Lower leg skin (tissue), 3 donors: Measurements from ENCODE around the gene TMIE.

Source experiments
- POLR2A ChIP-seq, 2 donors: fragments of 450-650 bp; IDR thresholded peaks; one replicate each; pipeline ENCODE4 v1.6.1; 2016 to 2017; ENCODE audit warnings: antibody characterized with exemption in 2 of 2, mild to moderate bottlenecking in 1 of 2, moderate library complexity in 1 of 2
- TF ChIP-seq, protein P1 (sequence below), 3 donors: fragments of 450-650 bp; IDR thresholded peaks; one replicate each; pipeline ENCODE4 v1.5.1; 2016; ENCODE audit warnings: antibody characterized with exemption in 3 of 3, mild to moderate bottlenecking in 3 of 3, moderate library complexity in 2 of 3

DNA sequence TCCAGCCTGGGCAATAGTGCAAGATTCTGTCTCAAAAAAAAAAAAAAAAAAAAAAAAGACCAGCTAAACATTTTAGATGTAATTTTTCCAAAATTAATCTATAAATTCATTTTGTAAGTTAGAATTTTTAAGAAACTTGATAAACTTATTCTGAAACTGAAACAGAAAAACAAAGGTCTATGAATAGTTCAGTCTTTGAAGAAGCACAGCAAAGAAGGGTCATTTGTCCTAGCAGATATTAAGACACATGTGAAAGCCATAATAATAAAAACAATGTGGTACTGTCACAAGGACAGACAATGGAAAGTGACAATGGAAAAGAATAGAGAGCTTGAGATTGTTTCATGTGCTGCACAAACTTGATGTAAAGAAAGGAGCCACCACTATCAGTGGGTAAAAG, 45.5 kb downstream of the TMIE start:
- TF ChIP-seq, protein P1, sequence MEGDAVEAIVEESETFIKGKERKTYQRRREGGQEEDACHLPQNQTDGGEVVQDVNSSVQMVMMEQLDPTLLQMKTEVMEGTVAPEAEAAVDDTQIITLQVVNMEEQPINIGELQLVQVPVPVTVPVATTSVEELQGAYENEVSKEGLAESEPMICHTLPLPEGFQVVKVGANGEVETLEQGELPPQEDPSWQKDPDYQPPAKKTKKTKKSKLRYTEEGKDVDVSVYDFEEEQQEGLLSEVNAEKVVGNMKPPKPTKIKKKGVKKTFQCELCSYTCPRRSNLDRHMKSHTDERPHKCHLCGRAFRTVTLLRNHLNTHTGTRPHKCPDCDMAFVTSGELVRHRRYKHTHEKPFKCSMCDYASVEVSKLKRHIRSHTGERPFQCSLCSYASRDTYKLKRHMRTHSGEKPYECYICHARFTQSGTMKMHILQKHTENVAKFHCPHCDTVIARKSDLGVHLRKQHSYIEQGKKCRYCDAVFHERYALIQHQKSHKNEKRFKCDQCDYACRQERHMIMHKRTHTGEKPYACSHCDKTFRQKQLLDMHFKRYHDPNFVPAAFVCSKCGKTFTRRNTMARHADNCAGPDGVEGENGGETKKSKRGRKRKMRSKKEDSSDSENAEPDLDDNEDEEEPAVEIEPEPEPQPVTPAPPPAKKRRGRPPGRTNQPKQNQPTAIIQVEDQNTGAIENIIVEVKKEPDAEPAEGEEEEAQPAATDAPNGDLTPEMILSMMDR (IDR thresholded peaks at IDR 0.05), result no peak
- no peak for TF ChIP-seq POLR2A (IDR thresholded peaks at IDR 0.05)
